Fibroblast of villous mesenchyme (primary cell): ENCODE measurements around the gene CCNB3. TPM values are rescaled to one million over a fixed set of nuclear protein-coding genes. Genes with fewer than 3 reads are reported as not detected.
A peak's percentile ranks its signal among the peaks of the same experiment; 100 is the strongest.

Experiments used
- DNase-seq: peaks from one replicate; pipeline ENCODE4 v3.0.0-alpha.2; 2010; ENCODE audit warnings: low read depth
- H3K4me3 ChIP-seq: 2 replicates; pipeline ENCODE4 v1.5.1; 2011; ENCODE audit warnings: low read depth, mild to moderate bottlenecking, low read length
- total RNA-seq: library from RNA; depleted of rRNA; stranded (reverse); fragments of >200 nt; gene quantifications from 2 replicates; pipeline ENCODE4 v1.2.3, GENCODE V29; 2012
- TF ChIP-seq, protein P1 (sequence below): IDR thresholded peaks from 2 replicates; pipeline ENCODE4 v1.5.1; 2012; ENCODE audit warnings: low read depth, mild to moderate bottlenecking, low read length; ENCODE audit not compliant: insufficient read depth

The CCNB3 gene, protein sequence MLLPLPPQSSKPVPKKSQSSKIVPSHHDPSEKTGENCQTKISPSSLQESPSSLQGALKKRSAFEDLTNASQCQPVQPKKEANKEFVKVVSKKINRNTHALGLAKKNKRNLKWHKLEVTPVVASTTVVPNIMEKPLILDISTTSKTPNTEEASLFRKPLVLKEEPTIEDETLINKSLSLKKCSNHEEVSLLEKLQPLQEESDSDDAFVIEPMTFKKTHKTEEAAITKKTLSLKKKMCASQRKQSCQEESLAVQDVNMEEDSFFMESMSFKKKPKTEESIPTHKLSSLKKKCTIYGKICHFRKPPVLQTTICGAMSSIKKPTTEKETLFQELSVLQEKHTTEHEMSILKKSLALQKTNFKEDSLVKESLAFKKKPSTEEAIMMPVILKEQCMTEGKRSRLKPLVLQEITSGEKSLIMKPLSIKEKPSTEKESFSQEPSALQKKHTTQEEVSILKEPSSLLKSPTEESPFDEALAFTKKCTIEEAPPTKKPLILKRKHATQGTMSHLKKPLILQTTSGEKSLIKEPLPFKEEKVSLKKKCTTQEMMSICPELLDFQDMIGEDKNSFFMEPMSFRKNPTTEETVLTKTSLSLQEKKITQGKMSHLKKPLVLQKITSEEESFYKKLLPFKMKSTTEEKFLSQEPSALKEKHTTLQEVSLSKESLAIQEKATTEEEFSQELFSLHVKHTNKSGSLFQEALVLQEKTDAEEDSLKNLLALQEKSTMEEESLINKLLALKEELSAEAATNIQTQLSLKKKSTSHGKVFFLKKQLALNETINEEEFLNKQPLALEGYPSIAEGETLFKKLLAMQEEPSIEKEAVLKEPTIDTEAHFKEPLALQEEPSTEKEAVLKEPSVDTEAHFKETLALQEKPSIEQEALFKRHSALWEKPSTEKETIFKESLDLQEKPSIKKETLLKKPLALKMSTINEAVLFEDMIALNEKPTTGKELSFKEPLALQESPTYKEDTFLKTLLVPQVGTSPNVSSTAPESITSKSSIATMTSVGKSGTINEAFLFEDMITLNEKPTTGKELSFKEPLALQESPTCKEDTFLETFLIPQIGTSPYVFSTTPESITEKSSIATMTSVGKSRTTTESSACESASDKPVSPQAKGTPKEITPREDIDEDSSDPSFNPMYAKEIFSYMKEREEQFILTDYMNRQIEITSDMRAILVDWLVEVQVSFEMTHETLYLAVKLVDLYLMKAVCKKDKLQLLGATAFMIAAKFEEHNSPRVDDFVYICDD (N-terminal part only)
- total RNA-seq, result 0.97 and 4.3 TPM in 2 replicates

DNA sequence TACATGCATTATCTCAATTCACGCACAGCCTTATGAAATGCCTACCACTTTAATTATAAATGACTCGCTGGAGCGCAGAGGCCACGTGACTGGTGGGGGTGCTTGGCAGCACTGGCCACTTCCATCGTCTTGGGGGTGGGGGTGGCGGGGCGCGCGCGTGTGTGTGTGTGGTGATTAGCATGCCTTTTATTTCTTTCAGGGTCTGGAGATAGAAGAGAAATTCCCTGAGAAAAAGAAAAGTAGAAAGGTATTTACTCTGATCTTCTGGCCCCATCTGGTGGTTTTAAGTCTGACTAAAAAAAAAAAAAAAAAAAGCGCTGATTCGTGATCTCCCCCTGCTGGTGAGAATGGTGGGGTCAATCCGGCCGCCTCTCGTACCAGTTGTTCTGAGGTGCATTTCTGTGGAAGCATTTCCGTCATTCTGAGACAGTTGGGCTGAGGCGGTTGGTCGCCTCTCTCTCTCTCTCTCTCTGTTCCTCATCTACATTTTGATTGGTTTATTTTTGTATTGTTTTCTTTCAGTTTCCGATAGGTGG lies at the start of gene CCNB3:
CCNB3 (plus strand) TSS at position 402 of the 536 bp plus-strand sequence. CDS start 80,399 bp downstream, outside the sequence.
- peak within 1 kb of the TSS; percentile 40 for H3K4me3 ChIP-seq
- peak; percentile 69 for DNase-seq

DNA sequence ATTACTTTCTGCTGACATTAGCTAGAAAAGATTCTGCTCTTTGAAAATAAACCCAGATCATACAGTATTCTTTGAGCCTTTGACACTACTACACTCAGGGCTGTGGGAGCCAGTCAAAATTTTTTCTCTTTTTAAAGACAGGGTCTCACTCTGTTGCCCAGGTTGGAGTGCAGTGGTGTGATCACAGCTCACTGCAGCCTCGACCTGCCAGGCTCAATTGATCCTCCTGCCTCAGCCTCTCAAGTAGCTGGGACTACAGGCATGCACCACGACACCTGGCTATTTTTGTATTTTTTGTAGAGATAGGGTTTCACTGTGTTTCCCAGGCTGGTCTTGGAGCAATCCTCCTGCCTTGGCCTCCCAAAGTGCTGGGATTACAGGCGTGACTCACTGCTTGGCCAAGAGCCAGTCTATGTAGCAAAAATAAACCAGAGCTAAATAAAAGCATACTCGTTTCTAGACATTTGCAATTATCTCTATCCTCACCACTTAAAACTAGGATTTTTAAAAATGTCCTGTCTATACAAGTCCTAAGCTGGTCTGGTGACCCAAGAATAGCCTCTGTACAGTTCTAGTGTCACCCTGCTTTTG lies 46.9 kb upstream of the CCNB3 start:
- no peak overlapping the region for H3K4me3 ChIP-seq
- no peak for DNase-seq
- TF ChIP-seq, protein P1, sequence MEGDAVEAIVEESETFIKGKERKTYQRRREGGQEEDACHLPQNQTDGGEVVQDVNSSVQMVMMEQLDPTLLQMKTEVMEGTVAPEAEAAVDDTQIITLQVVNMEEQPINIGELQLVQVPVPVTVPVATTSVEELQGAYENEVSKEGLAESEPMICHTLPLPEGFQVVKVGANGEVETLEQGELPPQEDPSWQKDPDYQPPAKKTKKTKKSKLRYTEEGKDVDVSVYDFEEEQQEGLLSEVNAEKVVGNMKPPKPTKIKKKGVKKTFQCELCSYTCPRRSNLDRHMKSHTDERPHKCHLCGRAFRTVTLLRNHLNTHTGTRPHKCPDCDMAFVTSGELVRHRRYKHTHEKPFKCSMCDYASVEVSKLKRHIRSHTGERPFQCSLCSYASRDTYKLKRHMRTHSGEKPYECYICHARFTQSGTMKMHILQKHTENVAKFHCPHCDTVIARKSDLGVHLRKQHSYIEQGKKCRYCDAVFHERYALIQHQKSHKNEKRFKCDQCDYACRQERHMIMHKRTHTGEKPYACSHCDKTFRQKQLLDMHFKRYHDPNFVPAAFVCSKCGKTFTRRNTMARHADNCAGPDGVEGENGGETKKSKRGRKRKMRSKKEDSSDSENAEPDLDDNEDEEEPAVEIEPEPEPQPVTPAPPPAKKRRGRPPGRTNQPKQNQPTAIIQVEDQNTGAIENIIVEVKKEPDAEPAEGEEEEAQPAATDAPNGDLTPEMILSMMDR, result no peak

More for the DNA sequence above, at the start of gene CCNB3:
- TF ChIP-seq, protein P1, result peak; percentile 69

DNA sequence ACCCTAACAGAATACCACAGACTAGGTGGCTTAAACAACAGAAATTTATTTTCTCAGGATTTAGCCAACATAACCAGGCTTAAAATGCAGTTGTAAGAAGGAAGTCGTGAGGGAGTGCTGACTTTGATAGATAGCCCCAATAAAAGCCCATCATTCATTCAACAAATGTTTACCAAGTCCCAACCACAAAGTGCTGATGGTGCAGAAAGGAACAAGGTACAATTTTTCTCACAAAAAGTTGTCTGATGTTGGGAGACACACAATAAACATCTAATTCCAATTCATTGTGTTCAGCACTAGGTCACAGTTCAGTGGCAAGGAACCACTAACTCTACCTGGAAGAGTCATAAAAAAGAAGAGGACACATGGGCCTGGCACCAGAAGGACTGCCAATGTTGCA lies 46.0 kb upstream of the CCNB3 start:
- H3K4me3 ChIP-seq, result no peak overlapping the region
- TF ChIP-seq, protein P1, result no peak
- DNase-seq, result no peak

DNA sequence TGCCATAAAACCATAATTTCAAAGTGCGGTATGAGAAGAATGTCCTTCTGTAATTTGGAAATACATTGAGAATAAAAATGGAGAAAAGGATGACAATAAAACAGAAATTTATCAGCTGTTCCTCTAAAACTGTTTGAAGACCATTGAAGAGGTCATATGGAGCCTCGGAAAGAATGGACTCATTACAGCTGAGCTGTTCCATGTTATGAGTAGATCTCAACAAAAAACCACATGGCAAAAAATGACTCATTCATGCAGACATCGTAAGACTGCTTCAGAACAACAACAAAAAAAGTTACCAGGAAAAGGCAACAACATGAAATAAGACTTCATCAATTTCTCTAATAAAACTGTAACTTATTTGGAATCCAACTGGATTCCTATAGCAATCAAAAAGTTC lies 43.4 kb upstream of the CCNB3 start:
- H3K4me3 ChIP-seq, result no peak overlapping the region
- peak; percentile 37 for DNase-seq
- TF ChIP-seq, protein P1, result no peak

DNA sequence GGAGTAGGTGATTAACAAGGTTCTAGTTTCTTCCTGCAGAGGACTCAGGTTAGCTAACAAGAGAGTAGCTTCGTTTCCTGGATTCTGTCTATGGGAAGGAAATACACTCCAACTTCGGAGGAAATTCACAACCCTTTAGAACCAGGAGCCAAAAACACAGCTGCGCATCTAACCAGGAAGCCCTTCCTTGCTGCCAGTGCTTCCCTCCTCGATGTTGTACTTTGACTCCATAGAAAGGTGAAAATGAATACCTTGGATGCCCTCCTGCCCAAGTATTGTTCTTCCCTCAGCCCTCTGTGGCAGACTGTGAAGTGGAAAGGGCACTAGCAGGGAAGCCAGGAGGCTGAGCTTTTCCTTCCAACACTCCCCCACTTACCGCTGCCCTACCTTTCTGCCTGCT lies 38.8 kb upstream of the CCNB3 start:
- H3K4me3 ChIP-seq, result no peak overlapping the region
- no peak for DNase-seq
- TF ChIP-seq, protein P1, result no peak

DNA sequence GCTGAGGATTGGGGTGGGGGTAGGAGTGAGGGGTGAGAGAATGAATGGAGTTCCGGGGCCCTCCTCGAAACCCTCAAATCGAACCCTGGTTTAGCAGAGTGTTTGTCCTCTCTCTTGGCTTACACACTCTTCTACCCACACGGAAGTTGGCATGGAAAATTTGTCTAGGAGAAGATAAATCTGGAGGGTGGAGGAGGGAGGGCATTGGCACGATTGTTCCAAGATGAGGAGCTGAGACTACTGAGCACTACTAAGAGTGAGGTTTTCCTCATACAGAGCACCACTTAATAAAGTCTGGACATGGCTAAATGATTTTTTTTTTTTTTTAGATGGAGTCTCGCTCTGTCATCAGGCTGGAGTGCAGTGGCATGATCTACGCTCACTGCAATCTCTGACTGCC lies 37.2 kb upstream of the CCNB3 start:
- TF ChIP-seq, protein P1, result no peak
- no peak overlapping the region for H3K4me3 ChIP-seq
- DNase-seq, result no peak
